K562 (cell line): Measurements from ENCODE around the gene CEBPA. TPM values are rescaled to one million over a fixed set of nuclear protein-coding genes. Genes with fewer than 3 reads are reported as not detected.
"Not testable (repeated sequence)": the region's sequence is repeated elsewhere in the genome, so short reads cannot be mapped to it uniquely, and the experiment has no call there.

Experiments used
- ATAC-seq: fragments of 200-7000 bp; cut with Tn5 transposase; 3 replicates; pipeline ENCODE4 v1.9.1; 2020; ENCODE audit warnings: moderate library complexity
- BruUV-seq: library from RNA; stranded (reverse); fragments of 400-500 nt; replicated peaks from 2 replicates; lab custom pipeline; 2021; lab: Mats Ljungman, UMichigan
- CTCF ChIA-PET: fragments of 300-600 bp; formaldehyde crosslinking; extraction: SDS; loops from one replicate; lab custom pipeline; 2021; ENCODE audit warnings: low intra/inter-chr PET ratio; lab: Yijun Ruan, JAX
- POLR2A ChIA-PET: fragments of 300-600, 350-650 bp; sonication (Branson Sonifier 250); formaldehyde crosslinking; extraction: SDS; loops from one replicate; lab custom pipeline; 2021; ENCODE audit warnings: antibody characterized with exemption, inconsistent platforms; lab: Yijun Ruan, JAX
- DNase-seq, 4 experiments: peaks; one replicate each; pipeline versions ENCODE4 v3.0.0 to v3.0.0-alpha.2; 2011 to 2018; ENCODE audit warnings: low spot score in 3 of 4, mixed read lengths in 3 of 4; ENCODE audit errors: extremely low read depth in 1 of 4
- FAIRE-seq: peaks from 2 replicates; lab custom pipeline; 2011; peaks lifted over from hg19 to GRCh38; lab: Jason Lieb, UNC
- H2AFZ ChIP-seq: 2 replicates; pipeline ENCODE4 v1.6.0; 2011; ENCODE audit warnings: low read depth, low read length, control low read depth, inconsistent platforms
- H3K27ac ChIP-seq: fragments of 200-600 bp; 3 replicates; pipeline ENCODE4 v1.8.0; 2011; ENCODE audit warnings: low read depth, mild to moderate bottlenecking, control low read depth, inconsistent platforms, low read length, moderate library complexity, mixed read lengths; ENCODE audit errors: extremely low read depth
- H3K27me3 ChIP-seq, 2 experiments: fragments of 300-600 bp in 1 of 2; 2 replicates in 1 of 2; 3 replicates in 1 of 2; pipeline versions ENCODE4 v1.6.0 to v1.8.0; 2011; ENCODE audit warnings: inconsistent platforms in 2 of 2, low read length in 2 of 2, mild to moderate bottlenecking in 1 of 2, mixed read lengths in 1 of 2, moderate library complexity in 1 of 2; ENCODE audit not compliant: control insufficient read depth in 2 of 2, insufficient read depth in 2 of 2
- H3K36me3 ChIP-seq: fragments of 300-600 bp; 3 replicates; pipeline ENCODE4 v1.8.0; 2011; ENCODE audit warnings: mild to moderate bottlenecking, low read length, inconsistent platforms; ENCODE audit not compliant: control insufficient read depth, insufficient read depth
- H3K4me1 ChIP-seq, 2 experiments: fragments of 200-600 bp in 1 of 2; replicated peaks in 1 of 2; 2 replicates in 1 of 2; 3 replicates in 1 of 2; pipeline versions ENCODE4 v1.5.1 to v1.8.0; 2011; ENCODE audit warnings: inconsistent platforms in 2 of 2, low read length in 2 of 2, mild to moderate bottlenecking in 1 of 2, mixed read lengths in 1 of 2, moderate library complexity in 1 of 2; ENCODE audit not compliant: control insufficient read depth in 2 of 2, insufficient read depth in 2 of 2
- H3K4me2 ChIP-seq: 2 replicates; pipeline ENCODE4 v1.6.1; 2011; ENCODE audit warnings: low read length, control low read depth, inconsistent platforms, mixed read lengths; ENCODE audit not compliant: insufficient read depth
- H3K4me3 ChIP-seq: fragments of 200-600 bp; sonication (generic), shearing (Covaris generic); 2 replicates; pipeline ENCODE4 v1.5.1; 2016; ENCODE audit warnings: control low read depth, inconsistent platforms
- H3K79me2 ChIP-seq: fragments of 200-600 bp; 3 replicates; pipeline ENCODE4 v1.8.0; 2011; ENCODE audit warnings: low read length, inconsistent platforms; ENCODE audit not compliant: control insufficient read depth, insufficient read depth
- H3K9ac ChIP-seq, 2 experiments: 2 replicates each; pipeline versions ENCODE4 v1.6.0 to v1.6.1; 2011; ENCODE audit warnings: low read depth in 2 of 2, low read length in 2 of 2, control low read depth in 1 of 2, inconsistent platforms in 1 of 2, mild to moderate bottlenecking in 1 of 2, mixed read lengths in 1 of 2; ENCODE audit not compliant: insufficient read depth in 1 of 2
- H3K9me1 ChIP-seq: one replicate; pipeline ENCODE4 v1.6.0; 2011; ENCODE audit warnings: inconsistent platforms, mild to moderate bottlenecking, low read length, moderate library complexity; ENCODE audit not compliant: control insufficient read depth, insufficient read depth
- H3K9me3 ChIP-seq: replicated peaks from 2 replicates; pipeline ENCODE4 v1.5.1; 2011; ENCODE audit warnings: low read depth, low read length, inconsistent platforms; ENCODE audit not compliant: control insufficient read depth, insufficient read depth
- H4K20me1 ChIP-seq: replicated peaks from 2 replicates; pipeline ENCODE4 v1.6.1; 2011; ENCODE audit warnings: low read length, inconsistent platforms, mixed read lengths; ENCODE audit not compliant: control insufficient read depth, insufficient read depth
- DACH1 ChIP-seq: fragments of 450-650 bp; IDR thresholded peaks from 2 replicates; pipeline ENCODE4 v1.6.1; 2018; ENCODE audit not compliant: partially characterized antibody
- ZC3H8 ChIP-seq: fragments of 450-650 bp; IDR thresholded peaks from 2 replicates; pipeline ENCODE4 v1.6.1; 2017
- WGBS: fragments of 100-300 bp; shearing (Covaris generic); methylation state at CpG from one replicate; pipeline ENCODE4 v1.1.6; 2016; ENCODE audit warnings: low coverage, mixed read lengths; ENCODE audit not compliant: insufficient coverage; ENCODE audit errors: missing lambda C conversion rate; 5-methylcytosine and 5-hydroxymethylcytosine counted together
- in situ Hi-C: fragments of 300-500 bp; cut with MboI; formaldehyde crosslinking; loops from 4 replicates; pipeline ENCODE4 v1.15.0; 2018; ENCODE audit warnings: inconsistent platforms, mixed read lengths
- intact Hi-C: fragments of 100-400 bp; cut with micrococcal nuclease; formaldehyde crosslinking; loops from 2 replicates; pipeline ENCODE4 v1.14.2; 2022
- polyA plus RNA-seq, 8 experiments: library from polyadenylated mRNA; depleted of rRNA in 4 of 8; stranded (reverse) in 5 of 8; unstranded in 3 of 8; fragments of >200 nt; fragmentation: Nextera tagmentation in 2 of 8; fragmentation: Illumina TruSeq in 1 of 8; extraction: Ambion mirVana in 2 of 8; extraction: Trizol in 1 of 8; gene quantifications; 2 replicates each; pipeline versions ENCODE4 v1.2.1 to v1.2.3, GENCODE V29; 2011 to 2014; ENCODE audit warnings: inconsistent platforms in 1 of 8, missing spikeins in 1 of 8
- total RNA-seq, 7 experiments: library from RNA; depleted of rRNA in 6 of 7; stranded (reverse); fragments of >200 nt in 6 of 7; fragmentation: Illumina TruSeq in 2 of 7; extraction: Trizol in 2 of 7; gene quantifications; 2 replicates each; pipeline versions ENCODE4 v1.2.1 to v1.2.3, GENCODE V29; 2011 to 2021; ENCODE audit warnings: low replicate concordance in 1 of 7

CEBPA gene
- total and polyA plus RNA-seq, 9 of the 15 experiments (the other 6 are each of a cell fraction or from before 2014, with no cell fraction given): 0.03 to 0.59 (median 0.15) TPM; not detected in 2

DNA sequence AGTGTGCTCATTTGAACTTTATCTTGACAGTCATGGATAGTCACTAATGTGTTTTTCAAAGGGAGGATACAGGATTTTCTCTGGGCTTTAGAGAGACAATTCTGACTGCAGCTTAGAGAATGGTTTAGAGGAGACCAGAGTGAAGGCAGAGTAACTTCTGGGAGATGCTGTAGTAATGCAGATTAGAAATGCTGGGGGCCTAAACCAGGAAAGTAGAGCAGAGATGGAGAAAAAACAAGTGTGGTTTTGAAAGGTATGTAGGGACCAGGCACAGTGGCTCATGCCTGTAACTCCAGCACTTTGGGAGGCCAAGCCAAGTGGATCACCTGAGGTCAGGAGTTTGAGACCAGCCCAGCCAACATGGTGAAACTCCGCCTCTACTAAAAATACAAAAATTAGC lies 18.3 kb upstream of the CEBPA start:
- POLR2A ChIA-PET: no interaction called here
- no peaks in the 10 kb centered on the region for H3K79me2 ChIP-seq
- TF ChIP-seq ZC3H8 (no peak), DACH1 (no peak)
- H3K9me1 ChIP-seq: no peaks in the 10 kb centered on the region
- ATAC-seq (no peak), FAIRE-seq (no peak), DNase-seq (no peak)
- in situ Hi-C loops: no loop called here
- WGBS: 8% methylated on average over 1 of the region's 1 CpG
- no peaks in the 10 kb centered on the region for H3K9me3 ChIP-seq
- H3K4me3 ChIP-seq: no peak overlapping the region
- BruUV-seq: no TSS peak
- H2AFZ ChIP-seq: no peak overlapping the region
- H3K27me3 ChIP-seq: peaks cover 4 to 12% of the 10 kb centered on the region in 2 experiments; a peak in 4 of 5 replicates
- H3K36me3 ChIP-seq: no peaks in the 10 kb centered on the region
- intact Hi-C loops: no loop called here
- H3K4me1 ChIP-seq: no peaks in the 10 kb centered on the region
- no peak overlapping the region for H3K4me2 ChIP-seq
- H3K9ac ChIP-seq: no peak overlapping the region
- no peaks in the 10 kb centered on the region for H4K20me1 ChIP-seq
- CTCF ChIA-PET: no interaction called here
- no peak overlapping the region for H3K27ac ChIP-seq

DNA sequence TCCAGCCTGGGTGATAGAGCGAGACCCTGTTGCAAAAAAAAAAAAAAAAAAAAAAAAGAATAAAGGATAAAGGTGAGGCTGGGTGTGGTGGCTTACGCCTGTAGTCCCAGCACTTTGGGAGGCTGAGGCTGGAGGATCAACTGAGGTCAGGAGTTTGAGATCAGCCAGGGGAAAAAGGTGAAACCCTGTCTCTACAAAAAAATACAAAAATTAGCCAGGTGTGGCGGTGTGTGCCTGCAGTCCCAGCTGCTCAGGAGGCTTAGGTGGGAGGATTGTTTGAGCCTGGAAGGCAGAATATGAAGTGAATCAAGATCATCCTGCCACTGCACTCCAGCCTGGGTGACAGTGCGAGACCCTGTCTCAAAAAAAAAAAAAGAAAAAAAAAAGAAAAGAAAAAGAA lies 15.7 kb upstream of the CEBPA start:
- DNase-seq, BruUV-seq, CTCF ChIA-PET, H3K9me3 ChIP-seq, H3K9me1 ChIP-seq, H3K27ac ChIP-seq, in situ Hi-C loops, H3K9ac ChIP-seq, H3K36me3 ChIP-seq, H3K4me1 ChIP-seq, POLR2A ChIA-PET, H4K20me1 ChIP-seq, H2AFZ ChIP-seq, ATAC-seq, intact Hi-C loops, H3K4me3 ChIP-seq, FAIRE-seq, H3K4me2 ChIP-seq, H3K79me2 ChIP-seq: not testable (repeated sequence)
- 0% methylated on average over 2 of the region's 4 CpGs for WGBS
- H3K27me3 ChIP-seq: peaks cover 4 to 12% of the 10 kb centered on the region in 2 experiments; a peak in 4 of 5 replicates
